Measurements from ENCODE around the gene PAGE4.

- no peak for TF ChIP-seq GLI4 (tag by site-specific recombination; IDR thresholded peaks at IDR 0.05)
- no peak for TF ChIP-seq ZNF148 (tag by site-specific recombination; IDR thresholded peaks at IDR 0.05; ENCODE audit: borderline replicate concordance)
- TF ChIP-seq ZNF416 (tag by site-specific recombination; IDR thresholded peaks at IDR 0.05) = no peak
- no peak for TF ChIP-seq CTCF (tag by site-specific recombination; IDR thresholded peaks at IDR 0.05)
Observed at GRCh38 chrX:49784747-49785280, 44.3 kb upstream of the PAGE4 start.

All from HEK293 (cell line).